RPMI7951 (cell line): Measurements from ENCODE around the gene PRSS56. TPM values are rescaled to one million over a fixed set of nuclear protein-coding genes. Genes with fewer than 3 reads are reported as not detected.

ENCODE experiments used
- DNase-seq: peaks from one replicate; pipeline ENCODE4 v3.0.0-alpha.2; 2012; ENCODE audit warnings: low read depth
- total RNA-seq: library from RNA; depleted of rRNA; stranded (reverse); fragments of >200 nt; shearing (Covaris generic); gene quantifications from 2 replicates; pipeline ENCODE4 v1.2.3, GENCODE V29; 2014

The PRSS56 gene
- total RNA-seq, 1 experiment from 2014 or later, result not detected

DNA sequence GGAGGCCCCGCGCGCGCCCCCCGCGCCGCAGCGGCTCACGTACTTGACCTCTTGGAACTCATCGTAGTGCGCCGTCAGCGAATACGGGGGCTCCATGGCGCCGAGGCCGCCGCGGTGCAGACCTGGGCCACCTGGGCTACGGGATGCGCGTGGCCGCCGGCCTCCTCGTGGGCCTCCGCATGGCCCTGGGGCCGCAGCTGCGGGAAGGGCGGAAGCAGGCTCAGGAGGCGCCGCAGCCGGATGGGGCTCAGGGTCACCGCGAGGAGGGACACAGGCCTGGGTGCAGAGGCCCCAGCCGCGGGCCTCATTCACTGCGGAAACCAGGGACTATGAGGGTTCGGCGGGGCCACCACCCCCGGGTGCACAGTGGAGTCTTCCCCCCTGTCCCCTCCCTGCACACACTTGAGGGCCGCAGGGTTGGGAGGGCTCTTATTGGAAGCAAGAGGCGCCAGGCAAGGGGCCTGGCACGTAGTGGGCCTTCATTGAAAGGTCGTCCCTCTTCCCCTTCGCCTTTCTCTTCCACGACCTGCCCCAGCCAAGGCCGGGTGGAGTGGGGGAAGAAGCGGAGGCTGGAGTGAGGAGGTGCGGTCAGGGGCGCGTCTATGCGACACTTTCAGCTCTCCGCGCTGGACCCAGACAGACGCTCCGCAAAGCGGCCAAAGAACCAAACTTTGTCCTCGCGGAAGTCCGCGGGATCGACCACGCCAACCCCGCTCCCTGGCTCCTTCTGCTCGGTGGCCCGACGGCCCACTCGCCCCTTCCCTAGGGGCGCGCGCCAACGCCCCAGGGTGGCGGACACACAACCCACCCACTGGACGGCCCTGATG lies 33.4 kb upstream of the PRSS56 start:
- DNase-seq, result no peak

DNA sequence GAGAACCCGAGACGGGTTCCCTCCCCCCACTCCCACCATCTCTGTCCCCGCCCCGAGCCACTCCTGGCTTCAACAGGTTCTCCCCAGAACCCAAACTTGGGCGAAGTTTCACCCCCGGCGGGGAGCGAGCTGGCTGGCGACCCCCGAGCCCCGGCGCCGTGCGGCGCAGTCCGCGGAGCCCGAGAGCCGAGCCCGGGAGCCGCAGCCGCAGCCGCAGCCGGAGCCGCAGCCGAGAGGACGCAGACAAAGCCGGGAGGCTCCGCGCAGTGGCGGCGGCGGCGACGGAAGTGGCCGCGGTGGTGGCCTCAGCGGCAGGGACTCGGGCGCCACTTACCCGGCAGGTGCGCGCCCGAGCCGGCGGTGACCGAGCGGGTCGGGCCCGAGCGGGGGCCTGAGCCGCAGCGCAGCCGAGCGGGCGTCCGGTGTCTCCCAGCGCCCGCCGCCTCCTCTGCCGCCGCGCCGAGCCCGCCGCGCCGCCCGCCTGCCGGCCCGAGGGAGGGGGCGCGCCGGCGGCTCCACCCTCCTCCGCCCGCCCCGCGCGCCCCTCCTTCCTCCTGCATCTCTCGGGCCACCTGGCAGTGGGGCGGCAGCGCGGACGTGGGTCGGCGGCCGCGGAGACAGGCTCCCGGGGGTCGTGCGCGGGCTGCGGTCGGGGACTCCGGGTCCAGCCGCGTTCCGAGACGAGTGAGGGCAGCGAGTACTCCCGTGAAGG lies 32.6 kb upstream of the PRSS56 start, which contains the start of gene ECEL1:
ECEL1 (minus strand) TSS at position 450 of the 712 bp plus-strand sequence. CDS start 1,181 bp downstream, outside the sequence.
- DNase-seq, result no peak

DNA sequence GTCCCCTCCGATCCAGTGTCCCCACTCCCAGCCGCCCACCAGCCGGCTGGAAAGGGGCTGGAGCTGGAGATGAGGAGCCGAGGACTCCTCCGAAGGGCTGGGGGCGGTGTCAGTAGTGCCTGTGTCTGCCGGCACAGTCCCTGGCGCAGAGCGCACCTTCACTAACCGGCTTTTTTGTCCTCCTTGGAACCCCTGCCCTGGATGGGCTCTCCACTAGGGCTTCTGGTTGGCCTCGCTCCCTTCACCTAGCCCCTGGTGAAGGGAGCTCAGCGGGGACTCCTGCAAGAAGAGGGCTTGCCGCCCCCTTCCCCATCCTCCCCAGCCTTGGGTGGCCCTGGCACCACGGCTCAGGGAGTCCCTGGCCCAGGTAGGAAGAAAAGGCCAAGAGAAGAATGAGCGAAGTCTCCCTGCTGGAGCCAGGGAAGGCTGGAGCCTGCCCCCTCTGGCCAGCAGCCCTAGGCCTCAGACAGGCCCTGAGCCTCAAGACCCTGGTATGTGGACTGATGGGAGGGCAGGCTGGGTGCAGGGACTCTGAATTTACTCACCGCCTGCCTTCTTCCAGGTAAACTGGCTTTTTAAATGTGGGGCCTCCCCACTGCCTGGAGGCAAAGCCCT lies 32.0 kb upstream of the PRSS56 start:
- no peak for DNase-seq

DNA sequence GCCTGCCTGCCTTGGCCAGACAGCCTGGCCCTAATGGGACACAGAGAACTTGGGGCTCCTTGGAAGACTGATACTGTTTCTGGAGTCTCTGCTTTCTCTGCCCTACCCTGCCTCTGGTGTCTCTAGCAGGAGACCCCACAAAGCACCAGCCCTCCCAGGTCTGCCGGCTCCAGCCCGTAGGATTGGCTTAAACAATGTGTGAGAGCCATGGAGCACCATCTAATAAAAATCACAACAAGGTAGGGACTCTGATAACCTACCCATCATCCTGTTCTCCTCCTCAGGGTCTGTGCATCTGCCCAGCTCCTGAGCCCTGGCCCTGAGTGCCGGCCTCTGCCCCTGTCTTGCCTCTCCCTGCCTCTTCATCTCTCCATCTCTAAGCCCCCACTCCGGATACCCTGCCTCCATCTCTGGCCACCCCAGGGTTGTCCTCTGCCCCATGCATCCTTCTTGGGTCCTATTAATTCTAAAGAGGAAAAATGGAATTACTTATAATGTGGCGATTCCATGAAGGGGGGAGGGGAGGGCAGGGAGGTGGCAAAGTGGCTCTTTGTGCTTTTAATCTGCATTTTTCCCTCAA lies 31.4 kb upstream of the PRSS56 start:
- DNase-seq, result no peak

DNA sequence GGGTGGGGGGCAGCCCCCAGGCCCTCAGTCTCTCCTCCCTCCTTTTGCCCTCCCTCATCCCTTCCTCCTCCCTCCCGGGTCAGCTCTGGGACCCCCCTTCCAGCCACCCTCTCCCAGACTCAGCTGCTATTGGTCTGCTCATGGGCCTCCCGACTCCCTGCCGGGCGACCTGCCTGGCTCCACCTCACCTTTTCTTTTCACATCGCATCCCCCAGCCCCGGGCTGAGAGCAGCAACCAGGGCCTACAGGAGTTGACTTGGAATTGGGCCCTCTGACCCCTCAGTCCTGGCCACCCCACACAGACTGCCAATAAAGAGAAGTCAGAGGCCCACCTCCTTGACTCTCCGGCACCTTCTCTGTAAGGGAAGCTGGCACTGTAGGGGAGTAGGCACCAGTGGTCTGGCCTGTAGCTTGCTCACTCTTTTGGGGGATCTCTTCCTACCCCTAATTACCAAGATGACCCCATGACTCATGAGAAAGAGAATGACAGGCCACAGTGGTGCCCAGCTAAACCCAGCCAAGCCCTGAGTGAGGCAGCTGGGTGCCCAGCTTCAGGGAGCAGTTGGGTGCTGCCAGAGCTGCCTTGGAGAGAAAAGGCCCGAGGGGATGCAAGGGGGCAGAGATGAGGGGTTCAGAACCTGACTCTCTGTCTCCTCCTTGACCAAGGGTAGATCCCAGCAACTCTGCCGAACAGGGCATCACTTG lies 30.5 kb upstream of the PRSS56 start:
- no peak for DNase-seq

DNA sequence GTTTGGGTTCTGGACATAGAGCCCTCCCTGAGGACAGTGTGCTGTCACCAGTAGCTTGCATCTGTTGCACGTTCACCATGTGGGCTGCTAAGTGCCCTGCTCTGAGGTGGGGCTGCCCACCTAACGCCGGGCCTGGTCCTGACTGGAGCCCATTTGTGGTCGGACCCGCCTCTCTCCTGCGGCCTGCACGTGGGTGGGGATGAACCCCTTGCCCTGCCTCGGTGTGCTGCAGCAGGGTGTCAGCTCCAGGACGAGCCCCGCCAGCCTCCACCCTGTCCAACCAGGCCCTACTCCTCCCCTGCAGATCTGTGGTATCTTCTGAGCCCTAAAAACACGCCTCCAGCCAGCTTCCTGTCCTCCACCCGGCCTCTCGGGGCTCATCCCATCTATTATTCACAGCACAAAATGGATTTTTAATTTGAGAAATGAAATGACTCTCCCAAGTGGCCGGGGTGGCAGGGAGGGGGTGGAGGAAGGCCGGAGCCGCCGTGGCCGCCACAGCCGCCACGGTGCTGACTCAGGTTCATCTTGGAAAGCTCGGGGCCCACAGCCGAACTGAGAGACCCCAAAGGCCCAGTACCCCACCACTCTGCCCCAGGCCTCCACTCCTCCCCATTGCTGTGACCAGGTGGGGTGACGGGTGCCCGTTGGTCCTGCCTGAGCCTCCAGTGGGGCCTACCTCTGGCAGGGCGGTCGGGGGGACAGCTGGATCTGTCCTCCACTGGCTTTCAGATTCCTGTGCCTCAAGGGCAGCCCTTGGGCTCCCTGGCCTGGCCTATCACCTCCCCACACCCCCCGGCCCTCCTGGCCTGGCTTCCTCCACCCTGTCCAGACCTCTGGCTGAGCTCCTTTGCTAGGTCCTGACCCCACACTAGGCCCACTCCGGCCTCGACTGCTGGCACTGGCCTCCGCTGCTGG lies 29.7 kb upstream of the PRSS56 start:
- DNase-seq, result no peak

DNA sequence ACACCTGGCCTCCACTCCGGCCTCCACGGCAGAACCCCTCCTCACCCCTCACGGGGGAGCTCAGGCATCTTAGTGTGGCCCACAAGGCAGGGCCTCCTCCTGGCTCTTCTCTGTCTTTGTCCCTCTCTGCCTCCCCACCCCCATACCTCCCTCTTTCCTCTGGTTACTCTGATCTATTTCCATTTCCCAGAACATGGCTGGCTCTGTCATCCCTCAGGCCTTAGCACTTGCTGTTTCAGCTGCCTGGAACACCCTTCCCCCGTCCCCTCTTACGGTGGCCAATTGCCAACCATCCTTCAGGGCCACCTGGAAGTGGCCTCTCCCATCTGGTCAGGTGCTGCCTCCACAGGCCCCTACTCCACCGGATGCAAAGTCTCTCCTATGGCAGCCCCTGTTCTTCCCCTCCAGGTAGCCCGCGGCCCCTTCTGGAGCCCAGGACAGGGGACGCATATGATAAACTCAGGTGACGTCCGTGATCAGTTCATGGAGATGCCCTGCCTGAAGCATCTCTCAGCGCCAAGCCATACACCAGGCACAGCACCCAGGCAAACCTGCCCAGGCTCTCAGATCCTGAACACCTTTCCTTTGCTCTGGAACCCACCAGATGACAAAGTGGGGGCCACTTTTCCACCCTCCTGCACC lies 28.9 kb upstream of the PRSS56 start:
- no peak for DNase-seq

DNA sequence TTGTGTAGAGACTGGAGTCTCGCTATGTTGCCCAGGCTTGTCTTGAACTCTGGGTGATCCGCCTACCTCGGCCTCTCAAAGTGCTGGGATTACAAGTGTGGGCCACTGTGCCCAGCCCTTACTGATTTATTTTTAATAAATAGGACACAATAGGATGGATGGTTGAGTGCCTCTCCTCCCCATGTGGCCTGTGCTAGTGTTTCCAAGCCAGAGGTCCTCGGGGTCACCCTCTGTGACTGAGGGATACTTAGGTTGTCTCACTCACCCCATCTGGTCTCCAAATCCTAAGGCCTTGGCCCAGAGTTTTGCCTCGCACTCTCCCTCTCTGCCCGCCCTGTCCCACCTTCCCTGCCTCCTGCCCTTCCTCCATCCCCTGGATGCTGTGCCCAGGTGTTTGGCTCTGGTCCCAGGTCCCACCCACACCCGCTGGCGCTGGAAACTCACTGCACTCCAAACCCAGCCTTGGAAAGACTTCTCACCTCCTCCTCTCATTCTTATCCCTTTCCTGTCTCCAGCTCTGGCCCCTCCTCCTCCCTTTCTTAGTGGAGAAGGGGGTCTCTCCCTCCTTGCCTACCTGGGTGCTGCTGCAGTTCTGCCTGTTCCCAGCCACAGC lies 27.8 kb upstream of the PRSS56 start:
- DNase-seq, result no peak

DNA sequence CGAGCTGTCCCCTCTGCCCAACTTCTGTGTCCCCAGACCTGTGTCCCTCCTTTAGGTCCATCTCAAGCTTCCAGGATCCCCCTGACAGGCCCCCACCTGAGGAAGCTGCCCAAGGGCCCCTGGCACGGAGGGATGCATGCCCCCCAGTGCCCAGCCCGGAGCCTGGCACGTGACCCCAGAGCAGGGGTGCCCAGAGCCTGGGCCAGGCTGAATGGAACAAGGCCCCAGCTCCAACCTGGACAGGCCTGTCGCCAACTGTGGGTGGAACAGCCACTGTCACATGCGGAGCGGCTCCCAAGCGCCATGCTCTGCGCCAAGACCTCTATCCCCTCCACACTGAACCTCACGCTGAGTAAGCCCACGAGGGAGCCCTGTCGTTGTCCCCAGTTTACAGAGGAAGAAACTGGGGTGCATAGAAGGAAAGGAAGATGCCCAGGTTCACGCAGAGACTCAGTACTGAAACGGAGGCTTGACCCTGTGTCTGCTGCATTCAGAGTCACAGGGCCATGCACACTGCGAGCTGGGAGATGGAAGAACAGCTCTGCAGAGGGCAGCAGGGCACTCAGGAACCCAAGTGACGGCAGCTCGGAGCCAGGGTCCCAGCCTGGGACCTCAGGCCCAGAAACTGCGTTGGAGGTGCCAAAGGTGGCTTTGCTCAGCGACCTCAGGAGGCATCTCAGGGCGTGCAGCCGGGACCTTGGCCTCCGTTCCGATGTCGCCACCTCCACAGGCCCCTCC lies 27.1 kb upstream of the PRSS56 start:
- DNase-seq, result no peak

DNA sequence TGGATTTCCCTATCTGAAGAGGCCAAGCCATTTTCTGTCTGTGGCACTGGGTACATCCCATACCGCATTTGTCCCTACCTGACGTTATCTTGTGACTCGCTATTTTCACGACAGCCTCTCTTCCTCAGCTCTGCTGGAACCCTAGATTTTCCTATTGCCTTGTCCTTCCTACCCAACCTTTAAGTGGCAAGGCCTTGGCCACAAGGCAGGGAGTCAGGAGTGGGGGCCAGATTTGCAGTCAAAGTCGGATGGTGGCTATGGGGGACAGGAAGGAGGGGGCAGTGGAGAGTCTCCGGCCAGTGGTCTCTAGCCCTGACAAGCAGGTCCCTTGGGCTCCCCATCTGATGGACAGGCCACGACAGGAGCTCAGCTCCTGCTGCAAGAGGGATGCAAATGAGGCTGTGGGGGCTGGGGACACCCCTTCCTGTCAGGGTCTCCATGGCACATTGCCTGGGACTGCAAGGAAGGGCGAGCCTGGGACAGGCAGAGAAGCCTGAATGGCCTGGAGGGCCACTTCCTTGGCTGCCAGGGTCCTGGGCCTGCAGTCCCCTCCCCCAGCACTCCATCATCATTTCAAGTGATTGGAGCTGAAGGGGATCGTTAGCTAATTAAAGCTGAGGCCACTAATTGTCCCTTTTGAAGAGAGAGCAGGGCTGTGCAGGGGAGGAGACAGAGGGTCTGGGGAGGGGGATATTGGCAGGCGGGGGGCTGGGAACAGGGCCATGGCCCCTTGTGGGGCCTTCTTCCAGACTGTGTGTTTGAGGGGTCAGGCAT lies 26.3 kb upstream of the PRSS56 start:
- DNase-seq, result no peak

DNA sequence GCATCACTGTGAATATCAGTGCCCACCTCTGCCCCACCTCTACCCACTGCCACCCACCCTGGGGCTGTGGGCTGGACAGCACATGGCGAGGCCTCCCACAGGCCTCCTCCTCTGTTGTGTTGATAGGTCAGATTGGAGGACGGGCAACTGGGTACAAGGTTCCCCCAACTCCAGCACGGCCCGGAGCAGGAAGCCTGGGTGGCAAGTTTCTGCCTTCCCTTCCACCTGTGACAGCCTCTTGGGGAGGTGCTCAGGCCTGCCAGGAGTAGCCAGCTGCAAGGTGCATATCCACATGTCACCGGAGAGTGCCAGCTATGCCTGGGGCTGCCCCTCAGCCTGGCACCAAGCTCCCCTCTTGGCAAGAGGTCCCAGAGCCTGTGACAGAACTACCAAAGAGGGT lies 25.6 kb upstream of the PRSS56 start:
- DNase-seq, result no peak

DNA sequence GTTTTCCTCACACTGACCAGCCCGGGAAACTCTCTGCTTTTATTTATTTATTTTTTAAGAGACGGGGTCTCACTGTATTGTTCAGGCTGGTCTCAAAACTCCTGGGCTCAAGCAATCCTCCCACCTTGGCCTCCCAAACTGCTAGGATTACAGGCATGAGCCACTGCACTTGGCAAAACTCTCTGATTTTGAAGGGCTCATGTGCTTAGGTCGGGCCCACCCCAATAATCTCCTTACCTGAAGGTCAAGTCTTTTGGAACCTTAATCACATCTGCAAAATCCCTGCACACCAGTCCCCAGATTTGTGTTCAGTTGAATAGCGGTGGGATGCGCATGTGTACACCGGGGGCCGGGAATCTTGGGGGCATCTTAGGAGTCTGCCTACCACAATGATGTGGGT lies 24.9 kb upstream of the PRSS56 start:
- DNase-seq, result no peak

DNA sequence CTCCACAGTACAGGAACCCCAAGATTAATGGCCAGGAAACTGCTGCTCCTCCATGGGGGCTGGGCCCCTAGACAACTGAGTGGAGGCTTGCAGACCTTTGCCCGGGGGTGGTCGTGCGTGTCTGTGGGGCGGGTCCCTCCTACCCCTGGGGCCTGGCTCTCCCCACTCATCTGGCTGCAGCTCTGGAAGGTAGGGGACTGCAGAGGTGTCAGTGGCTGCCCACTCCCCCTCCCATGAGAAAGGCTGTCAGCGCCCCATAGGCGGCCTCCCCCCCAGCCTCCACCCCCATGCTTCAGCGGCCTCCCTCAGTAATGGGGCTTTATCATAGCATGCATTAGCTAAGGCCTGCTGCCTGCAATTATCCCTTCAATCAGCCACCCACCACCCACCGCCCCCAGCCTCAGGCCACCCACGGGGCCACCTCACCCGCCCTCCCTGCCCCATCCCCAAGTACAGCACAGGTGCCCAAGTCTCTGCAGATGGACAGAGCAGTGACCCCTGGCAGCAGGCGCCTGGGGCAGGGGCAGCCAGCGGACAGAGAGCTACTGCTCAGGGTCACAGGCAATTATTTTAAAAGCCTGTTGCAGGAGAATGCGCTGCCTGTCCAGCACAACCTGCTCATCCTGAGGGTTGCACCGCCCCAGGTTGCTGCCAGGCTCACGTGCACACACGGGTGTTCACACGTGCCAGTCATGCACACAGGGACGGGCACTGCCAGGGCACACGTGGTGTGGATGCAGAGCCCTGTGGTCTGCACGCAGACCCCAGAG lies 23.5 kb upstream of the PRSS56 start:
- no peak for DNase-seq

DNA sequence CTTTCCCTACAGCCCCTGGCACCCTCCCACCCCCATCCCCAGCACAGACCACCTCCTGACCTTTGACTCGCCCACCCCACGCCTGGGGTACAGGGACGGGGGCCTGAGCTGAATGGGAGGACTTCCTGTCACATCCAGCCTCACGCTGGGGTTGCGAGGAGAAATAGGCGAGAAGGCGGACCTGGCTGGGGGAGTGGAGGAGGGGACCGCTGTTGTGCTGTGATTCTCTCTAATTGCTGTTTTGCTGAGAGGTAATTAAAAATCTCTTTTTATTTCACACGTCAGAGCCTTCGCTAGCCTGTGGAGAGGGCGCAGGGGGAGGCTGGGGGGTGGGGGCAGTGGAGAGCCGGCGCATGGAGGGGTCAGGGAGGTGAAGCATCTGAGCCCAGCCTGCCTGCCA lies 22.8 kb upstream of the PRSS56 start:
- DNase-seq, result no peak

DNA sequence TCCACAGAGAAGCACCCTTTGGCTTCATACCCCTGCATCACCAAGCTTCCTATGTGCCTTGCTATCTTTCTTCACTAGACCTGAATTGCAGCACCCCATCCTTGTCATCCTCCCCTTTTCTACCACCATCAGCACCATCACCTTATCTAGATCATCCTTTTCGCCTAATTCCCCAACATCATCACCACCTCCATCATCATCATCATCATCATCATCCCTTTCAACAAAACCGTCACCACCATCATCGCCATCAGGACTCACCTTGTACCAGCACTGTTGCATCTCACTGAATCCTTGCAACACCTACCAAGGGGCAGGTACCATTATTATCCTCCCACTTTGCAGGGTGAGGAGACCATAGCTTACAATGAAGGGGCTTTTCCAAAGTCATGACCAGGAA lies 21.7 kb upstream of the PRSS56 start:
- DNase-seq, result no peak

DNA sequence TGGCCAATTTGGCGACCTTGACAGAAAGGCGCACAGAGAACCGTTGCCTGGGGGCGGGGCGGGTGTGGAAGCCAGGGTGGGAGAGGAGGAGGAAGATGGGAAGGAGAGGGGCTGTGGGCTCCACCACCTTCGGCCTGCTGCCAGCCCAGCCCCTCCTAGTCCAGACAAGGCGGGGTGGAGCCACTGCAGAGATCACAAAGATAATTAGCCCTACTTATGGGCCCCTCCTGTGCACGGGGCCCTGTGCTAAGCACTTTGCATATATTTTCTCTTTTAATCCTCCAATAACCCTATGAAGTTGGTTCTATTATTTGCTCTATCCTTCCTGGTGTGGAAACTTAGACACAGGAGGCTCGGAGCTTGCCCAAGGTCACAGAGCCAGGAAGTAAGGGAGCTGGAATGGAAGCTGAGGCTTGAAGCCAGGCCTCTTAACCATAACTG lies 18.8 kb upstream of the PRSS56 start:
- DNase-seq, result no peak

DNA sequence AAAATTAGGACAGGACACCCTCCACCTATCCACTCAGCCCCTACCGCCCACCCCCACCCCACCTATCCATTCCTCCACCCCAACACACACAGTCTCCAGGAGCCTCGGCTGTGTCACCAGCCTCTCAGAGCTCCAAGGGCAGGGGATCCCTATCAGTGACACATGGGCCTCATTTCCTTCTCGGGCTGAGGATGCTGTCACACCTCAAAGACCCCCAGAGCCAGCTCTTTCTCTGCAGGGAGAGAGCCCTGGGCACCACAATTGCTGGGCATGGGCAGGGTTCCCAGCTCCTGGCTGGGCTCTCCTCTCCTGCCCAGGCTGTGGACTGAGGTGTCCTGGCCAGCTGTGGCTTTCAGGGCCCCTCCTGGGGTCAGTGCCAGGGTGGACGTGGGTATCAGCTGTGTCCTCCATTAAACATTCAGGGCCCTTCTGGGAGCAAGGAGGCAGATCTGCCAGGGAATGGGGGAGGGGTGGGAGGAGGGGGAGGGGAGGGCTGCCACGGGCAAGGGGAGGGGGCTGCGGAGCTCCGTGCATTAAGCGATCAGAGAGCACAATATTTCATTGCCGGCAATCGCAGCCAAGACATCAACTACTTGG lies 18.3 kb upstream of the PRSS56 start:
- DNase-seq, result no peak
